ENCODE data around the gene TCFL5.

GRCh38 chr20:62872862-62873261 lies 11.2 kb upstream of the TCFL5 start:
- TF ChIP-seq REST (IDR thresholded peaks at IDR 0.05; ENCODE audit: insufficient read depth in 1 of 2, low read depth in 2 of 2, low read length in 2 of 2) (no peak), SIN3A (IDR thresholded peaks at IDR 0.05; ENCODE audit: borderline replicate concordance, insufficient read depth, low read length) (no peak), POLR2AphosphoS5 (IDR thresholded peaks at IDR 0.05; ENCODE audit: low read depth, low read length) (no peak)

Data from PFSK-1 (cell line).